ENCODE results near the gene PRLR. TPM values are rescaled to one million over a fixed set of nuclear protein-coding genes. Genes with fewer than 3 reads are reported as not detected.

The PRLR gene
- total and polyA plus RNA-seq, 2 experiments from 2014 or later, result 0.31 to 2.2 TPM

DNA sequence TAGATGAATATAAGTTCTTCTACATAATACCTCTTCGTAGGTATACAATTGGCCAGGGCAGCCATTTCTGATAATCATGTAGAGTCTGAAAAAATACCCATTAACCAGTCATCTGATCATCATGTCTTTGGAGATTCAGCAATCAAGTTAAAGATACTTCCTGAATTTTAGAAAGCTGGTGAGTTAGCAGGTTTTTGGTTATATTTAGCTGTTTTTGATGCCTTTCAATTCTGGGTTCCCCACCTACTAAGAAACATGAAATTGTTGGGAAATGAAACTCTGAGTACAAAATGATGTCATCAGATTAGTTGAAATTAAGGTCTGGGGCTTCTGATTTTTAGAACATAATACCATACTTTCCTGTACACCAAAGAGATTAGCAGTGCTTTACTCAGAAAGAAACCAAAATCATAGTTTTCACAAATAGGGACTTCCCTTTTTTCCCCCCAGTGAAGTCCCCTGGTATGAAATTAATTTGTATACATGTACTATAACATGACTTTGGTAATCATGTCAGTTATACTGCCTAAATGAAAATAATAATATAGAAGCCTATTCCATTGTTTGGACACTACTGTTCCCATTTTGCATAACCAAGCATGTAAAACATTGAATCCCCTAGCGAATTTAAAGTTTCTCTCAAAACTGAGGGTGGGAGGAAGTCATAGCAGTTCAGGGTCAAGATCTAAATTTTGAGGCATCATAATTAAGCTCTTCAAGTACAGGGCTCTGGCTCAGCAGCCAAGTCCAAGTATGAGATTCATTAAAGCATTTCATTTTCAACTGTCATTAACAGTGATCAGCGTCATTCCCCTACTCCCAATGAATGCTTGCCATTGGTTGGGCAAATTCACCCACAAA is 17.9 kb downstream of the PRLR start (continued):
- TF ChIP-seq, protein P1, sequence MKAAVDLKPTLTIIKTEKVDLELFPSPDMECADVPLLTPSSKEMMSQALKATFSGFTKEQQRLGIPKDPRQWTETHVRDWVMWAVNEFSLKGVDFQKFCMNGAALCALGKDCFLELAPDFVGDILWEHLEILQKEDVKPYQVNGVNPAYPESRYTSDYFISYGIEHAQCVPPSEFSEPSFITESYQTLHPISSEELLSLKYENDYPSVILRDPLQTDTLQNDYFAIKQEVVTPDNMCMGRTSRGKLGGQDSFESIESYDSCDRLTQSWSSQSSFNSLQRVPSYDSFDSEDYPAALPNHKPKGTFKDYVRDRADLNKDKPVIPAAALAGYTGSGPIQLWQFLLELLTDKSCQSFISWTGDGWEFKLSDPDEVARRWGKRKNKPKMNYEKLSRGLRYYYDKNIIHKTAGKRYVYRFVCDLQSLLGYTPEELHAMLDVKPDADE (IDR thresholded peaks at IDR 0.05), result no peak
- TF ChIP-seq STAT1 (IDR thresholded peaks at IDR 0.05; ENCODE audit: unreplicated experiment) (no peak), REST (IDR thresholded peaks at IDR 0.05; ENCODE audit: unreplicated experiment) (no peak), EZH2 (IDR thresholded peaks at IDR 0.05; ENCODE audit: low read depth, unreplicated experiment) (no peak), NANOG (IDR thresholded peaks at IDR 0.05; ENCODE audit: borderline replicate concordance) (no peak)

- no peak overlapping the region for H3K27ac ChIP-seq (ENCODE audit: low read depth)
- no peaks in the 10 kb centered on the region for H3K4me1 ChIP-seq (ENCODE audit: insufficient read depth)
- no peaks in the 10 kb centered on the region for H3K27me3 ChIP-seq (ENCODE audit: insufficient read depth)
- ATAC-seq (no peak), DNase-seq (ENCODE audit: low spot score) (no peak)
- no peak overlapping the region for H3K4me3 ChIP-seq
- no peaks in the 10 kb centered on the region for H3F3A ChIP-seq (replicated peaks; ENCODE audit: low read depth)
- Mint-ChIP-seq H3K27ac (no peak overlapping the region), H3K27me3 (ENCODE audit: insufficient read depth, low read depth, poor library complexity) (peaks cover 2% of the 10 kb centered on the region), H3K9me3 (no peaks in the 10 kb centered on the region), H3K4me1 (no peaks in the 10 kb centered on the region), H3K36me3 (ENCODE audit: low read depth) (no peaks in the 10 kb centered on the region), H3K4me3 (no peak overlapping the region)
- TF ChIP-seq CREB1 (CRISPR knock-in tag; IDR thresholded peaks at IDR 0.05; ENCODE audit: low read depth), result no peak
- TF ChIP-seq, protein P1 (IDR thresholded peaks at IDR 0.05), result no peak
- TF ChIP-seq ZNF114 (CRISPR knock-in tag; IDR thresholded peaks at IDR 0.05), result no peak
- TF ChIP-seq EZH2 (IDR thresholded peaks at IDR 0.05; ENCODE audit: low read depth, unreplicated experiment), result no peak
- no peak for TF ChIP-seq REST (IDR thresholded peaks at IDR 0.05; ENCODE audit: unreplicated experiment)
- no peak overlapping the region for H2AFZ ChIP-seq
- H4K20me1 ChIP-seq (replicated peaks; ENCODE audit: insufficient read depth), result no peaks in the 10 kb centered on the region
- H3K9me2 ChIP-seq (ENCODE audit: insufficient read depth), result no peaks in the 10 kb centered on the region
- H3K4me2 ChIP-seq, result no peak overlapping the region
- no peaks in the 10 kb centered on the region for H3K36me3 ChIP-seq (ENCODE audit: insufficient read depth)
- H3K79me2 ChIP-seq (replicated peaks; ENCODE audit: insufficient read depth), result no peaks in the 10 kb centered on the region
Measured at GRCh38 chr5:35209862-35210261, 20.4 kb downstream of the PRLR start.
